Spinal cord (tissue), 10 donors: ENCODE results near the gene RET. TPM values are rescaled to one million over a fixed set of nuclear protein-coding genes. Genes with fewer than 3 reads are reported as not detected.
A peak's percentile ranks its signal among the peaks of the same experiment; 100 is the strongest.

ENCODE experiments used
- DNase-seq, 6 donors: peaks; one replicate each; pipeline versions ENCODE4 v3.0.0 to v3.0.0-alpha.2; 2013 to 2015; ENCODE audit warnings: low spot score in 6 of 6, low read depth in 4 of 6
- H3K27ac ChIP-seq: one replicate; pipeline ENCODE4 v1.5.1; 2013; ENCODE audit warnings: low read depth, low read length, control low read depth
- H3K27me3 ChIP-seq: one replicate; pipeline ENCODE4 v1.6.1; 2013; ENCODE audit warnings: low read length; ENCODE audit not compliant: control insufficient read depth, insufficient read depth
- H3K36me3 ChIP-seq: one replicate; pipeline ENCODE4 v1.6.1; 2013; ENCODE audit warnings: low read length; ENCODE audit not compliant: control insufficient read depth, insufficient read depth
- H3K4me1 ChIP-seq: one replicate; pipeline ENCODE4 v1.6.1; 2013; ENCODE audit warnings: low read length; ENCODE audit not compliant: control insufficient read depth, insufficient read depth
- H3K4me3 ChIP-seq: one replicate; pipeline ENCODE4 v1.5.1; 2013; ENCODE audit warnings: low read depth, low read length, control low read depth
- H3K9me3 ChIP-seq: one replicate; pipeline ENCODE4 v1.6.1; 2013; ENCODE audit warnings: low read length; ENCODE audit not compliant: control insufficient read depth, insufficient read depth
- WGBS: methylation state at CpG from one replicate; pipeline ENCODE4 v1.1.5; 2013; ENCODE audit warnings: missing lambda C conversion rate; ENCODE audit not compliant: insufficient coverage; 5-methylcytosine and 5-hydroxymethylcytosine counted together
- polyA plus RNA-seq, 2 donors: library from polyadenylated mRNA; unstranded; fragments of 120-200 nt; gene quantifications; one replicate each; pipeline ENCODE4 v1.2.1, GENCODE V29; 2013; ENCODE audit not compliant: insufficient read length in 2 of 2
- total RNA-seq, 2 donors: library from RNA; depleted of rRNA in 1 of 2; stranded (reverse); fragments of 120-200 nt in 1 of 2; fragments of >200 nt in 1 of 2; gene quantifications; one replicate each; pipeline versions ENCODE4 v1.2.3 to v1.2.4, GENCODE V29; 2013 to 2014
- donor health status: healthy.

Gene RET
- total and polyA plus RNA-seq, 4 donors: 9.5 to 49.9 (median 38.4) TPM

- no peak overlapping the region for H3K4me3 ChIP-seq
- DNase-seq: peak in 1 of 6 donors; percentile 7
- H3K9me3 ChIP-seq: no peaks in the 10 kb centered on the region
- WGBS: 74% methylated on average over 7 of the region's 7 CpGs
- H3K27me3 ChIP-seq: no peaks in the 10 kb centered on the region
- peaks cover 45% of the 10 kb centered on the region for H3K36me3 ChIP-seq
- H3K4me1 ChIP-seq: peaks cover 5% of the 10 kb centered on the region
- no peak overlapping the region for H3K27ac ChIP-seq
Measured at GRCh38 chr10:43110338-43111071, 33.6 kb downstream of the RET start.

- no peaks in the 10 kb centered on the region for H3K27me3 ChIP-seq
- no peak for DNase-seq
- 94% methylated on average over 11 of the region's 11 CpGs for WGBS
- no peak overlapping the region for H3K27ac ChIP-seq
- no peaks in the 10 kb centered on the region for H3K9me3 ChIP-seq
- peaks cover 44% of the 10 kb centered on the region for H3K36me3 ChIP-seq
- H3K4me1 ChIP-seq: no peaks in the 10 kb centered on the region
- no peak overlapping the region for H3K4me3 ChIP-seq
Measured at GRCh38 chr10:43111101-43111500, 34.2 kb downstream of the RET start.

- H3K4me3 ChIP-seq: no peak overlapping the region
- 88% methylated on average over 17 of the region's 17 CpGs for WGBS
Measured at GRCh38 chr10:43111921-43112607, 35.2 kb downstream of the RET start.

GRCh38 chr10:43112608-43112961, 35.7 kb downstream of the RET start:
- H3K4me1 ChIP-seq: no peaks in the 10 kb centered on the region
- H3K36me3 ChIP-seq: peaks cover 38% of the 10 kb centered on the region
- H3K27ac ChIP-seq: no peak overlapping the region
- no peak for DNase-seq
- H3K4me3 ChIP-seq: no peak overlapping the region
- H3K9me3 ChIP-seq: no peaks in the 10 kb centered on the region
- no peaks in the 10 kb centered on the region for H3K27me3 ChIP-seq
- 80% methylated on average over 1 of the region's 7 CpGs for WGBS

More at GRCh38 chr10:43111921-43112607, 35.2 kb downstream of the RET start:
- Histone ChIP-seq H3K9me3 (no peaks in the 10 kb centered on the region), H3K4me1 (no peaks in the 10 kb centered on the region), H3K27me3 (no peaks in the 10 kb centered on the region), H3K27ac (no peak overlapping the region), H3K36me3 (peaks cover 35% of the 10 kb centered on the region)
- no peak for DNase-seq

- H3K27ac ChIP-seq: no peak overlapping the region
- no peaks in the 10 kb centered on the region for H3K4me1 ChIP-seq
- 76% methylated on average over 10 of the region's 16 CpGs for WGBS
- peaks cover 42% of the 10 kb centered on the region for H3K36me3 ChIP-seq
- H3K4me3 ChIP-seq: no peak overlapping the region
- no peaks in the 10 kb centered on the region for H3K9me3 ChIP-seq
- no peak for DNase-seq
- no peaks in the 10 kb centered on the region for H3K27me3 ChIP-seq
Measured at GRCh38 chr10:43113201-43114087, 36.6 kb downstream of the RET start.

GRCh38 chr10:43114088-43114742, 37.3 kb downstream of the RET start:
- H3K36me3 ChIP-seq: peaks cover 49% of the 10 kb centered on the region
- DNase-seq: no peak
- no peak overlapping the region for H3K27ac ChIP-seq
- WGBS: 90% methylated on average over 23 of the region's 24 CpGs
- no peaks in the 10 kb centered on the region for H3K4me1 ChIP-seq
- no peak overlapping the region for H3K4me3 ChIP-seq
- no peaks in the 10 kb centered on the region for H3K27me3 ChIP-seq
- H3K9me3 ChIP-seq: no peaks in the 10 kb centered on the region

GRCh38 chr10:43114743-43115611, 38.1 kb downstream of the RET start:
- H3K4me1 ChIP-seq: no peaks in the 10 kb centered on the region
- WGBS: 78% methylated on average over 16 of the region's 17 CpGs

GRCh38 chr10:43115881-43116595, 39.2 kb downstream of the RET start:
- WGBS: 87% methylated on average over 7 of the region's 10 CpGs
- no peak overlapping the region for H3K4me3 ChIP-seq
- H3K9me3 ChIP-seq: no peaks in the 10 kb centered on the region
- no peak overlapping the region for H3K27ac ChIP-seq
- H3K4me1 ChIP-seq: peaks cover 5% of the 10 kb centered on the region
- peaks cover 63% of the 10 kb centered on the region for H3K36me3 ChIP-seq
- H3K27me3 ChIP-seq: no peaks in the 10 kb centered on the region
- DNase-seq: no peak

More at GRCh38 chr10:43114743-43115611, 38.1 kb downstream of the RET start:
- Histone ChIP-seq H3K4me3 (no peak overlapping the region), H3K27me3 (no peaks in the 10 kb centered on the region), H3K36me3 (peaks cover 57% of the 10 kb centered on the region), H3K9me3 (no peaks in the 10 kb centered on the region), H3K27ac (no peak overlapping the region)
- DNase-seq: no peak
